Breast epithelium (tissue), 4 donors: ENCODE data around the gene HGS. TPM values are rescaled to one million over a fixed set of nuclear protein-coding genes. Genes with fewer than 3 reads are reported as not detected.
A peak's percentile ranks its signal among the peaks of the same experiment; 100 is the strongest.
"Not testable (repeated sequence)": the region's sequence is repeated elsewhere in the genome, so short reads cannot be mapped to it uniquely, and the experiment has no call there.

Experiments used
- DNase-seq, 2 donors: peaks; one replicate each; pipeline ENCODE4 v3.0.0-alpha.2; 2019; ENCODE audit warnings: low spot score in 2 of 2
- H3K27ac ChIP-seq, 2 donors: fragments of 200-600 bp; sonication (generic) in 1 of 2; one replicate each; pipeline ENCODE4 v1.5.1; 2016 to 2019; ENCODE audit warnings: mild to moderate bottlenecking in 1 of 2
- H3K27me3 ChIP-seq, 2 donors: fragments of 200-600 bp; sonication (generic) in 1 of 2; one replicate each; pipeline versions ENCODE4 v1.5.1 to v1.6.0; 2017 to 2019; ENCODE audit warnings: control low read depth in 1 of 2, mild to moderate bottlenecking in 1 of 2
- H3K36me3 ChIP-seq: fragments of 200-600 bp; one replicate; pipeline ENCODE4 v1.5.1; 2019
- H3K4me1 ChIP-seq, 2 donors: fragments of 200-600 bp; sonication (generic); one replicate each; pipeline ENCODE4 v1.5.1; 2016 to 2019; ENCODE audit warnings: control low read depth in 1 of 2
- H3K4me3 ChIP-seq, 3 donors: fragments of 200-600 bp; sonication (generic); 1 replicate in 2 of 3; 2 replicates in 1 of 3; pipeline ENCODE4 v1.5.1; 2016 to 2019; ENCODE audit warnings: mild to moderate bottlenecking in 3 of 3, moderate library complexity in 2 of 3
- H3K9me3 ChIP-seq, 2 donors: fragments of 200-600 bp; sonication (generic) in 1 of 2; one replicate each; pipeline ENCODE4 v1.5.1; 2016 to 2019; ENCODE audit warnings: control low read depth in 1 of 2
- CTCF ChIP-seq, 3 donors: fragments of 450-650 bp; IDR thresholded peaks; one replicate each; pipeline ENCODE4 v1.5.1; 2016 to 2017; ENCODE audit warnings: antibody characterized with exemption in 3 of 3, mild to moderate bottlenecking in 3 of 3, moderate library complexity in 3 of 3
- POLR2A ChIP-seq: fragments of 450-650 bp; IDR thresholded peaks from one replicate; pipeline ENCODE4 v1.6.1; 2016; ENCODE audit warnings: antibody characterized with exemption, mild to moderate bottlenecking, moderate library complexity
- POLR2AphosphoS5 ChIP-seq, 3 donors: sonication (generic); formaldehyde crosslinking; IDR thresholded peaks; one replicate each; pipeline ENCODE4 v1.6.1; 2017; ENCODE audit warnings: antibody characterized with exemption in 3 of 3
- intact Hi-C: fragments of 100-400 bp; cut with DNase I; formaldehyde crosslinking; loops from one replicate; pipeline ENCODE4 v1.15.1; 2023; ENCODE audit warnings: low total_unique reads
- total RNA-seq, 3 donors: library from RNA; depleted of rRNA; stranded (reverse); fragments of >200 nt; gene quantifications; one replicate each; pipeline ENCODE4 v1.1.0, GENCODE V29; 2016

The HGS gene
- total RNA-seq, 3 donors from 2014 or later = 61.0 to 75.0 (median 64.6) TPM

GRCh38 chr17:81672504-81672903, 11.3 kb upstream of the HGS start:
- intact Hi-C loops = no loop called here
- no peak for DNase-seq
- Histone ChIP-seq H3K4me1 (peaks cover 0 to 4% of the 10 kb centered on the region in 2 donors), H3K9me3 (no peaks in the 10 kb centered on the region), H3K4me3 (no peak overlapping the region), H3K27ac (no peak overlapping the region), H3K27me3 (no peaks in the 10 kb centered on the region), H3K36me3 (no peaks in the 10 kb centered on the region)
- TF ChIP-seq CTCF (IDR thresholded peaks at IDR 0.05) = no peak
- TF ChIP-seq POLR2A = no peak
- no peak for TF ChIP-seq POLR2AphosphoS5 (IDR thresholded peaks at IDR 0.05)

GRCh38 chr17:81672954-81673353, 10.9 kb upstream of the HGS start:
- Histone ChIP-seq H3K27ac (no peak overlapping the region), H3K9me3 (no peaks in the 10 kb centered on the region), H3K27me3 (no peaks in the 10 kb centered on the region), H3K4me1 (no peaks in the 10 kb centered on the region), H3K4me3 (no peak overlapping the region), H3K36me3 (no peaks in the 10 kb centered on the region)
- DNase-seq = no peak
- intact Hi-C loops = no loop called here
- TF ChIP-seq POLR2A (no peak), POLR2AphosphoS5 (IDR thresholded peaks at IDR 0.05) (no peak), CTCF (IDR thresholded peaks at IDR 0.05) (no peak)

GRCh38 chr17:81673561-81674258, 10.1 kb upstream of the HGS start:
- intact Hi-C loops = no loop called here
- TF ChIP-seq POLR2A (no peak), POLR2AphosphoS5 (IDR thresholded peaks at IDR 0.05) (no peak), CTCF (IDR thresholded peaks at IDR 0.05) (no peak)
- H3K4me1 ChIP-seq = no peaks in the 10 kb centered on the region
- no peaks in the 10 kb centered on the region for H3K27me3 ChIP-seq
- no peak overlapping the region for H3K27ac ChIP-seq
- no peak overlapping the region for H3K4me3 ChIP-seq
- no peaks in the 10 kb centered on the region for H3K36me3 ChIP-seq
- H3K9me3 ChIP-seq = no peaks in the 10 kb centered on the region
- DNase-seq = no peak

- H3K27me3 ChIP-seq, DNase-seq, intact Hi-C loops, H3K9me3 ChIP-seq, H3K36me3 ChIP-seq, H3K4me1 ChIP-seq, H3K27ac ChIP-seq: not testable (repeated sequence)
- H3K4me3 ChIP-seq = peak overlapping the region in 1 of 3 donors; percentile 27
- peak; percentile 41 to 70 (median 67) for TF ChIP-seq CTCF (IDR thresholded peaks at IDR 0.05)
These were observed 8.1 kb upstream of the HGS start for GRCh38 chr17:81675515-81676221.

- H3K27me3 ChIP-seq = no peaks in the 10 kb centered on the region
- intact Hi-C loops = no loop called here
- H3K9me3 ChIP-seq = no peaks in the 10 kb centered on the region
- no peaks in the 10 kb centered on the region for H3K36me3 ChIP-seq
- peak overlapping the region; percentile 66 to 71 for H3K27ac ChIP-seq
- peaks cover 0 to under 1% of the 10 kb centered on the region in 2 donors for H3K4me1 ChIP-seq
- peak in 1 of 2 donors; percentile 61 for DNase-seq
- TF ChIP-seq CTCF (IDR thresholded peaks at IDR 0.05) (no peak), POLR2A (no peak), POLR2AphosphoS5 (IDR thresholded peaks at IDR 0.05) (no peak)
- peak overlapping the region in 1 of 3 donors; percentile 9 for H3K4me3 ChIP-seq
These were observed 6.9 kb upstream of the HGS start for GRCh38 chr17:81676906-81677305.
